NCI-H2029 (cell line): ENCODE measurements around the gene FCN3.
"Not testable (repeated sequence)": the region's sequence is repeated elsewhere in the genome, so short reads cannot be mapped to it uniquely, and the experiment has no call there.

ENCODE experiments used
- DNase-seq: peaks from one replicate; lab custom pipeline; 2025; lab: John Stamatoyannopoulos, UW

FCN3 gene

DNA sequence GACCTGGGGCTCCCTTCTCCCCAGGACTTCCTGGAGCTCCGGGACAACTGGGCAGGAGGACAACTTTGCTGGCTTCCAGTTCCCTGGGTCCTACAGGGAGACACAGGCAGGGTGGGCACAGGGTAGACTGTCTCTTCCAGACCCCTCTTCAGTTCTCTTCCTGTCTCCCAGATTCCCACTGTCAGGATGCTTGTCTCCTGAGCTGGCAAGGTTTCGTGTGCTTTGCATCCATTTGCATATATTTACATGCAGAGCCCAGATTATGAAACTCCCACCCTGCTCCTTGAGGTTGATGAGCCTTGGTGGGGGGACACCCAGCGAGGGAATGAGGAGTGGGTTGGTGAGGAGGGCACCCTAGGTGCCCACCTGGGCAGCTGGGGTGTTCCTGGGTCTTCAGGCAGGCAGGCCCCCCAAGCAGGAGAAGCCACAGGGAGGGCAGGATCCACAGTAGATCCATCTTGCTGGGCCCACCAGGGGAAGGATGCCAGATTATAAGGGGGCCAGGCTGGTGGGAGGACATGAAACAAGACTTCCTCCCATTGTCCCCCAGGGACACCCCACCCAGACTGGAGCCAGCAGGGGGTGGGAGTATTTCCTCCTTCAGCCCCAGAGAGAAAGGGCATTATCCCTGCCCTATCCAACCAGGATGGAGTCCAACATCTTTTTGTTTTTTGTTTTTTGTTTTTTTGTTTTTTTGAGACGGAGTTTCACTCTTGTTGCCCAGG is at the start of gene FCN3:
Gene FCN3, minus strand, starts transcription at position 463 of the 725 bp plus-strand sequence. Its CDS starts 6 bp downstream, at position 457.
- no peak for DNase-seq

- DNase-seq: no peak
Observed at GRCh38 chr1:27423709-27424108, 49.1 kb upstream of the FCN3 start.

DNA sequence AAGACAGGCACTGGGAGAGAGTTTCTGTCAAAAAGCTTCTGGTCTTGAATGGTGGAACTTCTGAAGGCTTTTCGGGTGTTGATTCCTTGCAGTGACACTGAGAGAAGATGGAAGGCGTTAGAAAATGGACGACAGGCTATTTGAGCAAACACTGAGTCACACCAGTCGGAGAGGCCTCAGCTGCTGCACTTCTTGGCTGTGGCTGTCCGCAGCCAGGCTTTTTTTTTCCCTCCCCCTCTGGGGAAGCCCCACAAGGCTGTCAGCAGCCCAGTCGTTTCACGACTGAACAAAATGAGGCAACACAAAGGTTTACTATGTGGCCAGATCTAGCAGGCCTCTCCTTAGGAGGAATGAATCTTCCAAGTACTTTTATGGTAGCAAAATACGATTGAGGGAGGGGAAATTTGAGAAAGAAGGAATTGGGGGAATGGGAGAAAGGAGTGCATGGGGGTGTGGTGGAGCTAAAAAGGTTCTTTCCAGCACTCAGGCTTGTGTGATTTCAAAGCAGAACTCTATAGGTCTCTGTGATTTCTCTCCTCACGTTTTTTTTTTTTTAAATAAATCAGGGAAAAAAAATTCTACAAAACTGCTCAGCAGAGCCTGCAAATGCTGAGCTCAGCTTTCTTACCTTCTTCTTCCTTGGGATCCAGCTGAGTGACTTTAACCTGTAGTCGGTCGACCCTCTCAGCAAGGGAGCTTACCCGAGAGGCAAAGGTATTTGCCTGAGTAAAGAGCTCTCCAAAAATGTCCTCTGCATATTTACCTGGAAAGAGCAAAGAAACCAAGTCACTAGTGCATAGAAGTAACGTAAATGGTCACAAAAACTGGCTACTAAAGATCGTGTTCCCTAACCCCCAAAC is 43.9 kb upstream of the FCN3 start:
- DNase-seq: peak; percentile 12

- DNase-seq: no peak
Observed at GRCh38 chr1:27417713-27418112, 43.1 kb upstream of the FCN3 start.

- peak; percentile 46 for DNase-seq
Observed at GRCh38 chr1:27416387-27417111, 41.9 kb upstream of the FCN3 start.

DNA sequence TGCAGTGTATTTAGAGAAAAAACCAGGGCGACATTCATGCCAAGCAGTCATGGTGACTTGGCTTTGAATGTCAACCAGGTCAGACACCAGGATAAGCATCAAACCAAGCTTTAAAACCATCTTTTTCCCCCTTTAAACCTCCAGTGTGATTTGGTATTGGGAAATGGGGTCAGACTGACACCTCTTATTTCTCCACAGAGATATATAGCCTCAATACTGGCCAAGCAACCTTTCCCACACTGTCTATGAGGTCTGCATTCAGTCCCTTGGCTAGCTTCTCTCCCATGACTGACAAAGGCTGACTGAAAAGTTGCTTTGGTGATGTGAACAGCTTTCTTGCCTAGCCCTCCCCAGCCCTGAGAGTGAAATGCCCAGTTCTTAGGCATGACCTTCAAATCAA is 39.5 kb upstream of the FCN3 start:
- no peak for DNase-seq

GRCh38 chr1:27413004-27413403 is 38.4 kb upstream of the FCN3 start:
- DNase-seq: no peak

DNA sequence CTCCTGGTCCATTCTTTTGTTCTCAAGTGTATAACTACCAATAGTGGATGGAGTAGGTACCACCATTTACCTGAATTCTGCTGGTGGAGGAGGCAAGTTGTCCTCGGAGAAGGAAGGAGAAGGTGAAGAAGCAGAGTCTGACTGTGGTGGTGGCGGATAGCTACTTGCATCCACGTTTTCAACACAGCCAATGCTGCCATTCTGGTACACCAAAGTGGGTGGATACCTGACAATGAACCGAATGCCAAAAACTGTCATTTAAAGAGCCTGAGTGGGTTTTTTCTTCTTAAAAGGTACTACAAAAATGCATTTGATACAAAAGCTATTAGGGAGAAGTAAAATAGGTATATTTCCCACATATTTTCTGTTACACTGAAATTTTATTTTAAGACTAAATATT is 37.9 kb upstream of the FCN3 start:
- no peak for DNase-seq

GRCh38 chr1:27410709-27411108 is 36.1 kb upstream of the FCN3 start:
- DNase-seq: no peak

- no peak for DNase-seq
Observed at GRCh38 chr1:27409669-27410068, 35.0 kb upstream of the FCN3 start.

DNA sequence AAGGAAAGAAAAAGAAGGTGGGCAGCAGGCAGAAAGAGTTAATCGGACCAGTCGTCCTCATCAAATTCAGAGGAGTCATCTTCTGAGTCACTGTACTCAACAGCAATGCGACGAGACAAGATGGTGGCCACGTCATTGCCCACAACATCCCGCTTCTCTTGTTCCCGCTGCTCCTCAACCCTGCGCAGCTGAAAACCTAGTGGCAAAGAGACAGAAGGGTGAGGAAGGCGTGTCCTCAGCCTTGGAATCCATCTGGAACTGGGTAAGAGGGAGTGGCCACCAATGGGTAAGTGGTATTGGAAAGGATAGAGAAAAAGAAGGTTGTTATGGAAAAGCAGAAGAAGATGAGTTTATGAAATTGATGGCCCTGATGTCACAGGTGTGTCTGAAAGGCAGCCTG is 33.5 kb upstream of the FCN3 start:
- DNase-seq: no peak

GRCh38 chr1:27406791-27407190 is 32.2 kb upstream of the FCN3 start:
- DNase-seq: not testable (repeated sequence)

DNA sequence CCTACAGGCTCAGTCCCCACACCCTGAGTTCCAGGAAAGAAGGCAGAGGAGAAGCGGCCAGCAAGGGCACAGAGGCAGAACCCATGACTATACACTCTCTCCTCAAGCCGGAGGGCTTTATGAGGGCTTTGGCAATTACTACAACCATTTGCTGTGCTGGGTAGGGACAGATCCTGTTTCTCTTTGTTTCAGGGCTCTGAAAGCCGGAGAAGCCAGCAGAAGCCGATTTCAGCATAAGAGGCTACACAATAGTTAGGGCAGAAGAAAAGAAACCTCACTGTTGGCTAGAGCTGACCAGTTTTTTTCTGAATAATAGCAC is 31.7 kb upstream of the FCN3 start:
- peak; percentile 28 for DNase-seq

- DNase-seq: not testable (repeated sequence)
Observed at GRCh38 chr1:27405598-27406361, 31.2 kb upstream of the FCN3 start.

DNA sequence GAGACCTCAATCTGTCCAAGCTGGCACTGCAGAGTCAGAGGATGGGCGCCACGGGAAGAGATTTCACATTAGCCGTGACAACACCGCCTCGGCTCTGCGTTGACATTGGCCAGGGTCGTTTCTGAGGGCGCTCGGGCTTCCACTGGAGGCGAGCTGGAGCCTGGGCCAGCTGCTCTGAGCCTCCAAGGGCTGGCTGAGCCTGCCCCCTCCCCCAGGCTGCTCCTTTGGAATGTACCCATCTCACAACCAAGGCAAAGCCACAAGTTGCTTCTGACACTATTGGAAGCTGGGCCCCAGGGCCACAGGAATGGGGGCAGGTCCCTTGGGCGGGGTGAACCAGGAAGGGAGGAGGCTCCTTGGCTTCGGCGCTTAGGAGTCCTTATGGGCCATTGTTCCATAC is 30.4 kb upstream of the FCN3 start:
- DNase-seq: no peak

GRCh38 chr1:27403931-27404330 is 29.3 kb upstream of the FCN3 start:
- no peak for DNase-seq

DNA sequence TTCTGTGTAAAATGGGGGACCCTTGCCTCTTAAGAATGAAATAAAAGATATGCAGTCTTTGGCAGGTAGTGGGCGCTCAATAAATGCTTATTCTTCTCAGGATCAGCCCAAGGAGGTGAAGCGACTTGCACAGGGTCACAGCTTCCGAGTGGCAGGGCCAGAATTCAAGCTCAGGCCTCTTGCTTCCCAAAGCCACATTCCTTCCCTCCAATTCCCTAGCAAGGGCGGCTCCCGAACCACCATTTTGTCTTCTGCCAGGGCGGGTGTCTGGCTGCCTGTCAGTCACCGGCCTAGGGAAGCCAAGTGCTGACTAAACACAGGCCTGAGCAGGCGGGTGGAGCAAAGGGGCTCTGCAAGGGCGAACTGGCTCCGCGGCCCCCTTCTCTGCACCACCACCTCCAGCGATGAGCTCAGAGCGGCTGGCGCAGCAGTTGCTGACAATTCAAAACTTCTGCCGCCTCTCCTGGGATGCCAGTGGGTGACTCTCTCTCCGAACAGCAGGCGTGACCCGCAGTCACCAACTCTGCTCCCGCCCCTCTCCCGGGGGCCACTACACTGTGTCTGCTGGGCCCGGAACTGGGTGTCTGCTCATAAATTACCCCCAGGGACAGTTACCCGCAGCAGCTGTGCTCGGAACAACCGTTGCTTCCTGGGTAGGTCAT is 28.6 kb upstream of the FCN3 start:
- DNase-seq: no peak

DNA sequence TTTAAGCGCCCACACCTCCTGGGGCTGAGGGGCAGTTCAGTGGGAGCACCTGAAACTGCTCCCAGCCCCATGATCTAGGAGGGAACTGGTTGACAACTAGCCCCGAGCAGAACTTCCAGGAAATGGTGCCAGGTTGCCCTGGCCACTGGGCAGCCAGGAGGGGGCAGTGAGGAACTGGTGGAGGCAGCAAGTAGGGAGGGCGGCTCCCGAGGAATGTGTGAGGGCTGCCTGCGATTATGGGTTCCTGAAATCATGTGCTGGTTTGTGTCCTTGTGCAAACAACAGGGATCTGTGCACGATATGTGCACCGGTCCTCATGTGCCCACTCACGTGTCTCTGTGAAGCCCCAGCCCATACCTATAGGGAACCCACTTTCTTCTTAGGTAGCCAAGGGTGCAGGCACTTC is 27.7 kb upstream of the FCN3 start:
- peak; percentile 6 for DNase-seq

DNA sequence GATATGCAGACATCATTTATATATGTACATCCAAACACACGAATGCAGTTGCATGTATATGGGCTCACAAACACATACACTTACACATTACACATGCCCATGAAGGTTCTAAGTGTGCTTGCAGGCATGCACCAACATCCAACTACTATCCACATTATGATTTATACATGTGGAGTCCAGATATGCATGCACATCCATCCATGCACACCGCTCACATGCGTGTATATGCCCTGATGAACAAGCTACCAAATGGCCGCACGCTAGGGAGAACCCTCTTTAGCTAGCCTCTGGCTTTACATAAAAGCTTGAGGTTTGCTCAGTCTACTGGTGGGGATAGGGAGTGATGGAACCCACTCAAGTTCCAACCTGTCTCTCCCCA is 26.3 kb upstream of the FCN3 start:
- no peak for DNase-seq

- DNase-seq: no peak
Observed at GRCh38 chr1:27400082-27400962, 25.7 kb upstream of the FCN3 start.
